Left ventricle myocardium superior (tissue), 1 donor: Measurements from ENCODE around the gene TRIM54. TPM values are rescaled to one million over a fixed set of nuclear protein-coding genes. Genes with fewer than 3 reads are reported as not detected.
A peak's percentile ranks its signal among the peaks of the same experiment; 100 is the strongest.
"Not testable (repeated sequence)": the region's sequence is repeated elsewhere in the genome, so short reads cannot be mapped to it uniquely, and the experiment has no call there.

Source experiments
- ATAC-seq: fragments of 200-7000 bp; cut with Tn5 transposase; one replicate; pipeline ENCODE4 v1.9.1; 2020; ENCODE audit warnings: mild to moderate bottlenecking, moderate library complexity
- DNase-seq: peaks from one replicate; pipeline ENCODE4 v3.0.0-alpha.2; 2020
- intact Hi-C: fragments of 100-400 bp; cut with micrococcal nuclease; formaldehyde crosslinking; loops from one replicate; pipeline ENCODE4 v1.11.0; 2022
- total RNA-seq: library from RNA; stranded (reverse); fragmentation: NEBNext Ultra II Directional; extraction: Animal tissue kit (Norgen Biotek cat#: 25700); gene quantifications from one replicate; pipeline ENCODE4 v1.2.1, GENCODE V29; 2021
- donor health status: DM: no; HTN: yes; CAD: no; lungs with severe emphysema.

The TRIM54 gene
- total RNA-seq, 1 donor from 2014 or later: 291 TPM

DNA sequence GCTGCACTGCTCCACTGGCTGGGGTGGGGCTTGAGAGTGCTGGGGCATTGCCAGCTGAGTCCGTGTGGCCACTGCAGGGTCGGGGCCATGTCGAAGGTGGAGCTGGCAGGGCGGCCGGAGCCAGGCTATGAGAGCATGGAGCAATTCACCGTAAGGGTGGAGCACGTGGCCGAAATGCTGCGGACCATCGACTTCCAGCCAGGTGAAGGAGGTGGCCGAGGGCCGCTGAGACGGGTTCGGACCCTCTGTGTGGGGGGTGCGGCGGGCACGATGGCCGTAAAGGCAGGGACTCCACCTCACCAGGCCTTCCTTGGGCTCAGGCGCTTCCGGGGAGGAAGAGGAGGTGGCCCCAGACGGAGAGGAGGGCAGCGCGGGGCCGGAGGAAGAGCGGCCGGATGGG lies 23.9 kb downstream of the TRIM54 start:
- no peak for DNase-seq
- intact Hi-C loops: no loop called here
- ATAC-seq: no peak

DNA sequence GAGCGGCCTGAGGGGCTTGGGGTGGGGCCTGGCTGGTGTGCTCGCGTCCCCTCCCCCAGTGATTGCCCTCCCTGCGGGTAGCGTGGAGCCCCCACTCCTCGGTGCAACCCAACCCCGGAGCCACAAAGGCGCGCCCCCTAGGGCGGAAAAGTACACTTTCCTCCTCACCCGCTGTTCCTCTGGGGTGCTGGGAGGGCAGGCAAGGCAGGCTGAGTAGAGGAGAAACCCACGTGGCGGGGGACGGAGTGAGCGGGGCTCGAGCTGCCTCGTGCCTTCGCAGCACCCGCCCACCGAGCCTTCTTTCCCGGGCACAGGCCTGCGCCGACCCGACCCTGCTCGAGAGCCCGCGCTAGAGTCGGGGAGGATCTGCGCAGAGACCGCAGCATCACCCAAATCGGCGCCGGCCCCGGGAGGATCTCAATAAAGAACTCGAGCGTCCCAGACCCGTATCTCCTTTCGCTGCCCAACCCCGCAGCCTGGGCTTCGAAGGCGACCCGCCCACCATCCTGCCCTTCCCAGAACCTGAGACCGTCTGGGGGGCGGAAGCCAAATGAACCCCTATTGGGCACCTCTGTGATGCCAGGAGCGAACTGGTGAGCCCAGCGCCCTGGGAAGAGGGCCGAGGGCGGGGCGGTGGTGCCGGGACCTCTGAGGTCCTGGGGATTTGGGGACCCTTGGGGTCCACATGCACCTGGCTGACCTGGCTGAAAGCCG lies 24.5 kb downstream of the TRIM54 start:
- DNase-seq (peak; percentile 35), ATAC-seq (no peak)
- intact Hi-C loops: no loop called here

DNA sequence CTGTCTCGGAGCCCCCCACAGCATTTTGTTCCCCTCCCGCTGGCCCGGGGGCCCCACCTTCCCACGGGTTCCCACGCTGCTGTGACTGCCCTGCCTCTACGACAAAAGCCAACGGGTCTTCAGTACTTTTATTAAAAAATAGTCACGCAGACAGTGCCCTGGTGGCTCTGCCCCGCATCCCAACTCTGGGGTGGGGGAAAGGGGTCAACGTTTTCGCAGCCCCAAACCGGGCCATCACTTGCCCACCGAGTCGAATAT lies 25.0 kb downstream of the TRIM54 start:
- no peak for DNase-seq
- intact Hi-C loops: no loop called here
- no peak for ATAC-seq

DNA sequence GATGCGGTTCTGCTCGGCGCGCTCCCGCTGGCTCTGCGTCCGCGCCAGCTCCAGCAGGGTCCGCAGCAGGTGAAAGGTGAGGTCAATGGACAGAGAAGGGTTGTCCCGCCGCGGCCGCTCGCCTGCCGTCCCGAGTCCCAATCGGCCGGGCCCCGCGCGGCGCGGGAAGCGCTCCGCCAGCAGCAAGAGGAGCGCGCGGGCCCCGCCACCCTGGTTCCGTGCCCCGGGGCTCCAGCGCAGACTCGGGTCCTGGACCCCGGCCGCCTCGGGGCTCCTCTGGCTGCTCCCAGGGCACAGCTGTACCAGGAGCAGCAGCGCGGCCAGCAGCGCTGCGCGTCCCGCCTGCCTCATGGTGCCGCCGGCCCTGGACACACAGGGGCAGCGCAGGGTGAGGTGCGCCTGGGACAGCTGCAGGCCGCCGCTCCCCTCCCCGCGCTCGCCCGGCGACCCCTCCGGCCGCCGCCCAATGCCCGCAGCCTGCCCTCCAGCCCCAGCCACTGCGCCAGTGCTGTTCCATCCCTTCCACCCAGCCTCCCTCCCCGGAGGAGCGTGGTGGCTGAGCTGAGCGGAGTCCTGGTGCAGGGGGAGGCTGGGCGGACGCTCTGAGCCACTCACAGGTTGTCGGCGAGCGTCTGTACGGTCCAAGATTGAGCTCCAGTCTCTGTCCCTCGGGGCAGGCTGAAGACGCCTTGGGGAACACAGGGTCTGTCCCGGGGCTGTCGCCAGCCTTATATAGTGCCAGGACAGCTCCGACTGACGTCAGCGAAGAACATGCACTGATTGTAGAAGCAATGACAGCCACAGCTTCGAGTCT lies 25.5 kb downstream of the TRIM54 start:
- DNase-seq: peak; percentile 41
- peak; percentile 4 for ATAC-seq
- intact Hi-C loops: no loop called here

DNA sequence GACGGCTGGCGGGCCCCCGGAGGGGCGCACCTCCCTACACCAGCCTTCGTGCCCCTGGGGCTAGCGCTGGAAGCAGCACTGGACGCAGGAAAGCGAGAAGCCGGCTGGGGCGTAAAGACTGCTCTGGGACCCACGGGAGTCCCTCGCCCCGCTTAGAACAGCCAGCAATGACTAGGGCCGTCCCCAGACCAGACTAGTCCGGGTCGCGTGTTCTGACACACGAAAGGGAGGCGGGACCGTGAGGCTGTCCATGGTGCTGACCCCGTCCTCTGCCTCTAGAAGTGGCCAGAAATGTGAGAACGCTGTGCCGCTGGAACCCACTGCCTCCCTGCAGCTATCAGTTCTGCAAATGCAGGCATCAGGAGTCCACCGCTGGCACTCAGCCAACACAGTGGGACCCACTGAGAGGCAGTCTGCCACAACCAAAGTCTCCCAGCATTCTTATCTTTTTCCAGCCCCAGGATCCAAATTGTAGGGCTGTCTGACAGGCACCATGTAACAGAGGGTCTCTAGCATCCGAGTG lies 26.2 kb downstream of the TRIM54 start, which contains the start of gene UCN:
Gene UCN, minus strand, starts transcription at position 87 of the 523 bp plus-strand sequence. CDS start 550 bp downstream, outside the sequence.
- intact Hi-C loops: no loop called here
- ATAC-seq: peak; percentile 27
- DNase-seq: peak; percentile 64

DNA sequence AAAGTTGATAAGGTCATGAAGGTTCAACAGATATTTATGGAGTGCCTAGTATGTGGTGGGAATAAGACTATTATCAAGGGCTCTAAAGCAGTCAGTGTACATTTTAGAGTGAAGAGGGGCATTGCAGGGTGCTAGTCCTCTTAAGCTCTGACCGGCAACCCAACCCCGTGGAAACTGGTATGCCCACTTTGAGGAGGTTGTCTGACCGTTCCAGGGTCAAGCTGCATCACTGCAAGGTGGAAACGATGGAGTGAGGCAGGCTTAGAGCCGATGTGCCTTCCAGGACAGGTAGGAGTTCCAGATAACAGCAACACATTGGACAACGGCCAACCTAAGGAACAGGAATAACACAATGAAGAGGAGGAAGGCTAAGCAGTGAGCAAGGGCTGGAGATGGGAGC lies 27.4 kb downstream of the TRIM54 start:
- DNase-seq: no peak
- intact Hi-C loops: no loop called here
- peak; percentile 4 for ATAC-seq

DNA sequence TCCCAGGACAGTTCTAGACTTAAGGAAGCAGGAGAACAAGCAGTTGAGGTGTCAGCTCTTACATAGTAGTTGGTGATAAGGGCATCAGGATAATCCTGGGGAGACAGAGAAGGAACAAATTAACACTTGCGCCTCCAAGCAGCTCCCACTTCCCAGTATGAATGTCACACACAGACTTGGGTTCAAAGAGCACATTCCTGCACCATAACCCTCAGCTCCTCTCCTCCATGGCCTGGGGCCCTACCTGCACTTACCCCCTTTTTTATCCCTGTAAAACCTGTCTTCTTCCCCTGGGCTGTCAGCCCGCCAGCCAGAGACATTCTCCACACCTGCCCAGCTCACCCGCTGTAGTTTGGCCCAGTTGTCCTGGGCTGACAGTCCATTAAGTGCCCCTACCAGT lies 29.9 kb downstream of the TRIM54 start:
- ATAC-seq (no peak), DNase-seq (no peak)
- intact Hi-C loops: no loop called here

DNA sequence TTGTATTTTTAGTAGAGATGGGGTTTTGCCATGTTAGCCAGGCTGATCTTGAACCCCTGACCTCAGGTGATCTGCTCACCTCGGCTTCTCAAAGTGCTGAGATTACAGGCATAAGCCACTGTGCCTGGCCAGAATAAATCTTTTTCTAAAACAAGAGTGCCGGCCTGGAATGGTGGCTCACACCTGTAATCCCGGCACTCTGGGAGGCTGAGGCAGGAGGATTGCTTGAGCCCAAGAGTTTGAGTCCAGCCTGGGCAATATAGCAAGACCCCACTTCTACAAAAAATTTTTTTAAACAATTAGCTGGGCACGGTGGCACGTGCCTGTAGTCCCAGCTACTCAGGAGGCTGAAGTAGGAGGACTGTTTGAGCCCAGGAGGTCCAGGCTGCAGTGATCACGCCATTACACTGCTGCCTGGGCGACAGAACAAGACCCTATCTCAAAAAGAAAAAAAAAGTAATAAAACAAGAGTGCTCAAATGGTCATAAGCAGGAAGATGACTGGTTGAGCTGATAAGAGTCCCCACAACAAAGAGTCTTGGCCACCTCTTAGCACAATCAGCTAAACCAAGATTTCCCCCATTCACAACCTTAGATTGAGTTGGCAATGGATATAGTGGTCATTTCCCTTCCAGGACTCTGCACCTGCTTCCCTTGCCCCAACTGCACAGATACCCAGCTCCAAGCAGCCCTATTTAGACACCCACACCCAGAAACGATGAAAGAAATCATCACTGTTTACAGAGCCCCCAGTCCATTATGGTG lies 31.8 kb downstream of the TRIM54 start:
- intact Hi-C loops: no loop called here

DNA sequence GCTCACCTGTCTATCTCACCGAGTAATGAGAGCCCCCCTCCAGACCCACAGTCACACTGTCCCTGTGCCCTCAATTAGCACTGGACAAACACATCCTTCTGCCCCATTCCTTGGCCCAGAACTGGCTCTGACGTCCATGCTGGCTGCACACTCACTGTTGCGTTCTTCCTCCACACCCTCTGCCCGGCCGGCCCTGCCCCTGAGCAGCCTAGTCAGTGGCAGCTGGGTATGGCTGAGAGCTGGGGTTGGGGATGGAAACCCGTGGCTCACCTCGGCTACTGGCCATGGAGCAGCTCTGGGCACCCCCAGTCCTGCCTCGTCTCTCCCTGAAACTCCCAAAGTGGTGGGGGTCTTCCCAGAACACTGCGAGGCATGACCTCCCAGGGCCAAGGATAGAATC lies 32.5 kb downstream of the TRIM54 start:
- intact Hi-C loops: no loop called here
- DNase-seq (no peak), ATAC-seq (no peak)

More for the DNA sequence above, 31.8 kb downstream of the TRIM54 start:
- no peak for DNase-seq
- no peak for ATAC-seq

DNA sequence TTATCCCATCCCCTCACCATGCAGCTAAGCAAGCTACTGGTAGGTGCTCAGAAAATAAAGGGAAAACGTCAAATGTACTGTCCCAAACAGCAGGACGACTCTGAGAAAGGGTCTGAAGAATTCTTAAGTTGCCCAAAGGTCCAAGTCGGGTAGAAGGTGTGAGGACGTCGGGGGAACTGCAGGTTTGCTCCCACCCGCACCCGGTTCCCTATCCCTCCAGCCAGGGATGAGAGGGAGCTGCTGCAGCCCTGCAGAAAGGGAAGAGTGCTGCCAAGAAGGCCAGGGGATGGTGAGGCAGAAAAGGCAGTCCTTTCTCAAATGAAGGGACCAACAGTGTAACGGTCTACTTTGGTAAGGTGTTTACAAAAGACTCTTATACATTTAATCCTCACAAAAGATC lies 32.9 kb downstream of the TRIM54 start:
- no peak for ATAC-seq
- intact Hi-C loops: no loop called here

DNA sequence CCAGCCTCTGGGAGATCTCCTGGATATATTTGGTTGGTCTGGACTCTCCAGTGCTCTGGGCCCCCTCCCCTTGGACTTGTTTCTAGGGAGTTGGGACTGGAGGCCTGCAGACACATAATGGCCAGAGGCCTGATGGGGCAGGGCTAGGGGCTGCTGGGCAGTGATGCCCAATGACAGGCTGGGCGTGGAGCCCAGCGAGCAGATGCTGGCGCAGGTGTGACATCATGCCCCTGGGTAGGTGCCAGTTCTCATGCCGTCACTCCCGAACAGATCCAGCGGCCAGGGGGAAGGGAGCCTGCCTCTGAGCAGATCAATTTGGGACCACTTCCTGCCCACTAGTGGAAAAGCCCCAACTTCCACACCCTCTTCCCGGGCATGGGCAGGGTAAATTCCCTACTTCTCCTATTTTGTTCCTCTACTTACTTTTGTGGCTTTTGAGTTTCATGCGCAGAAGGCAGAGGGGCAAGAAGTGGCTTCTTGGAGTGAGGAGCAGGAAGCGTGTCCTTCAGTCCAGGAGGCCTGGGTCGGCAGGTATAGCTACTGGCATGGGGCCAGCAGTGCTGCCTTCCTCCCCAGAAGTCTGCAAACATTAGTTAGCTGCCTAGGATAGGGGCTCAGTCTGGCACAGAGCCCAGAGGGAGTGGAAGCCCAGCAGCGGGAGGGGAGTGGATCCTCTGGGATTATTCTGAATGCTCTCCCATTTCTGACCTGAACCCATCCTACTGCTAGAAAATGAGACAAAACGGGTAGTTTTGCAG lies 34.6 kb downstream of the TRIM54 start:
- intact Hi-C loops: no loop called here
- ATAC-seq (peak; percentile 29), DNase-seq (peak; percentile 65)

More for the DNA sequence above, 32.9 kb downstream of the TRIM54 start:
- DNase-seq: no peak

DNA sequence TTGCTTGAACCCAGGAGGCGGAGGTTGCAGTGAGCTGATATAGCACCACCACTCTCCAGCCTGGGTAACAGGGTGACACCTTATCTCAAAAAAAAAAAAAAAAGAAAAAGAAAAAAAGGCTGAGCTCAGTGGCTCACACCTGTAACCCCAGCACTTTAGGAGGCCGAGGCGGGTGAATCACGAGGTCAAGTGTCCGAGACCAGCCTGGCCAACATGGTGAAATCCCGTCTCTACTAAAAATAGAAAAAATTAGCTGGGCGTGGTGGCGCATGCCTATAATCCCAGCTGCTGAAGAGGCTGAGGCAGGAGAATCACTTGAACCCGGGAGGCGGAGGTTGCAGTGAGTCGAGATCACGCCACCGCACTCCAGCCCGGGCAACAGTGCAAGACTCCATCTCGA lies 37.6 kb downstream of the TRIM54 start:
- ATAC-seq, DNase-seq, intact Hi-C loops: not testable (repeated sequence)

DNA sequence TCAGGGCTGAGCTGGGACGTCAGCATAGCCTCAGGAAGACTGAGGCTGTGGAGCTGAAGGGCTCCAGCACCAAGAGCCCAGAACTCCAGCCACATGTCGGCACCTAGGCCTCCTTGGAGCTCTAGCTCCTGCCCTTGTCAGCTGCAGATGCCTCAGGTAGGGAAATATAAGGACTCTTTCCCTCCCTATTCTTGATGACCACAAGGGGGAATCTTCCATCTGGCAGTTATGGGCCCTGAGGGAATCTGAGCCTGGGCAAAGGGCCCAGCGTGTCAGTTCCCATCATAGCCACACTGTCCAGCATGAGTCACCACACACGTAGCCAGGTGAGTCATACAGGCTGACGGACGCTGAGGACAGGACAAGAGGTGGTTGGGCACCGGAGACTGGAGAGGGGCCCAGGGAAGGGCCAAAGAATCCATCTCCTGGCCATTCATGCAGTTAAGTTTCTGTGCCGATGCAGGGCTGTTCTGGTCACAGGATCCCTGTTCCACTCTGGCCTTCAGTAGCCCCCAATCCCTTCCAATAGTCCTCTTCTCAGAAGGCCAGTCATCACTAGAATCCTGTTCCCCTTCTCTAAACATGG lies 38.8 kb downstream of the TRIM54 start:
- peak; percentile 81 for DNase-seq
- intact Hi-C loops: no loop called here
- peak; percentile 76 for ATAC-seq

DNA sequence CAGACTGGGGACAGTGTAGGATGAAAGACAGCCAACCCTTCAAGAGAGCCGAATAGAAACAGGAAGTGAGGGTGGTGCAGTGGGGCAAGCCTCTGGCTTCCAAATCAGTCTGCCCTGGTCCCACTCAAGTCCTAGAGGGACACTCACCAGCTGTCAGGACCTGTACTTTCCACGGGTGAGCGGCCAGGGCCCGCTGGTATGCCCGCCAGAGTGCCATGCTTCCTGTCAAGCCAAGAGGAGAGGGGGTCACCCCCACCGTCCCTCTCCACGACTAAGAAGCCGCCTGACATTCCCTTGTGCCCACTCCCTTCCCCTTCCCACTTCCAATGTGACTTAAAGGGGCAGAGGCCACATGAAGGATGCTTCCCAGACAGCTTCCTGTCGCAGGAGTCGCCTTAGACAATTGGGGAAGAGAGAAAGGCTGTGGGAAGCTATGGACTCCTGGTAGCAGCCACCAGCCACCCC lies 40.1 kb downstream of the TRIM54 start:
- intact Hi-C loops: no loop called here
- DNase-seq (no peak), ATAC-seq (peak; percentile 16)

DNA sequence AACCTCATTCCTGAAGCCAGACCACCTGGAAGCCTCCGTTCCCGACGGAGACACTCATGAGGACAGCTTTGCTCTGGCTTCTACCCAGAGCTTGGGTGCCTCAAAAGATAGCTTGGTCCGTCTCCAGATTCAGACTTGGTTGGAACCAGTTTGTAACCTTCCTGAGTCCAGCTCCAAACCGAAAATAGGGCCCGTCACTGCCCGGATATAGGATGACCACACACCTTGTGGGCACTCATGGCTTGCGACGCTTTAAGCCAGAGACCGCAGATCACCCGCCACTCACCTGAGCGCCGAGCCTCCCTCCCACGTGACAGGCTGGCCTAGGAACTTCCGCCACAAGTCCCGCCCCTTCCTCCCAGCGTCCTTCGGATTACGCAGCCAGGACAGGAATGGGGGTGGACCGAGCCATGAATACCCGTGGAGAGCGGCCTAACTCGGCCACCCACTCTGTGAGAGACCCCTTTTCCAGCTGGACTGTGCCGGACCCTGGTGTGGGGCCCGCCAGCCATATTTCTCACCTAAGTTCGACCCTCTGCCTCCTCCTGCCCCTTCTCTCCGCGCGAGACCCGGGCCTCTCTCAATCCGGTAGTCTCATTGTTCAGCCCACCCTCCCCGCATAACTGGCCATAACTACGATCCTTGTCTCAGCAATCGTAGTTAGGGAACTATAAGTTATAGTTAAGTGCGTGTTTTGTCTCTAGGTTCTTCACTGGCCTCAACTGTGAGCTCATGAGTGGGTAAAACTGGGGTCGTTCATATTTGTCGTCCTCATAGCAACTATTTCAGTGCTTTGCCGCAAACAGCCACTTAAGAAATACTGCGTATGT lies 40.8 kb downstream of the TRIM54 start, which contains the start of gene MPV17:
Gene MPV17, minus strand, starts transcription at position 332 of the 830 bp plus-strand sequence. CDS start 580 bp downstream, outside the sequence.
- ATAC-seq: peak; percentile 92

DNA sequence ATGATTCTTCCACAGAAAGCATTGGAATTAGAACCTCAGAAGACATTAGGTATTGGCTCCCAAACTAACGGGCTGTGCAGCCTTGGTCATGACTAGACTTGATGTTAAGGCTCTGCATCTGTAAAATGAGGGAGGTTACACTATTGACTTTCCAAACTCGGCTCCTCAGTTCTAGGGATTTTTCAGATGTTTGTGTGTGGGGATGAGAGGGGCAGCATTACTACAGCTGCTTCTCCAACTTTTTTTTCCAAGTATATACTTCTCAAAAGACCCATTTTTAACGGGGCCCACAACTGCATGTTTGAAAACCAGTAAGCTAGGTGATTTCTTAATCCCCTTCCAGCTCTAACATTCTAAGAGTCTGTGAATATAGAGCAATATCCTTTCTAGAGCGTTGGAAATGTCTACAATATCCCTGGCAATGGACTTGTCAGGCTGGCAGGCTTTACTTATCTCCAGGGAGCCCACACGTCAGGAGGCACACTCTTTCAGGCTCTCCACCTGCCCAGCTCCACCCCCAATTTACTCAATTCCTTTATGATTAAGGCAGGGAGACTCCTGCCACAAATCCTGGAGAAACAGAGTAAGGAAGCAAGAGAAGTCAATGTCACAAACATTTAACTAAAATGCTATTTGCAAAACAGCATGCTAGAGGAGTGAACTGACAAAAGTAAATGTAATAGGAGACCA lies 41.5 kb downstream of the TRIM54 start:
- no peak for DNase-seq
- ATAC-seq: peak; percentile 1
- intact Hi-C loops: no loop called here

More for the DNA sequence above, 40.8 kb downstream of the TRIM54 start, which contains the start of gene MPV17:
- intact Hi-C loops: no loop called here
- peak; percentile 93 for DNase-seq

DNA sequence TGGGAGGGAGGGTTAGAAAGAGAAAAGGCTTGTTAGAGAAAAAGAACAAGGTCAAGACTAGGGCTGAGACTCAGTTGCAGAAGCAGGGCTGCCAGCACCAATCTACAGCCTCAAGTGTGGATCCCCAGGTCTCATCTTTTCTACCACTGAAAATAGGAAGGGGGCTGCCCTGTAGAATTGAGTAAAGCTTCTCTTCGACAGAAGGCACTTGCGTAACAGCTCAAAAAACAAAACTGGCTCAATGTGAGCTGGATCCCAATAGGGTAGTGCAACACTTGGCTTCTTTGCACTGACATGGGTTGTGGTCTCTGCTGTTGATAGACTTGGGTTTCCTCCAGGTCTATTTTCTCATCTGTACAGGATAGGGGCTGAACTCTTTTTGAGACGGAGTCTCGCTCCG lies 42.5 kb downstream of the TRIM54 start:
- DNase-seq: no peak
- ATAC-seq: no peak
- intact Hi-C loops: no loop called here
